RWPE1 (cell line): ENCODE data around the gene KIAA1217.
A peak's percentile ranks its signal among the peaks of the same experiment; 100 is the strongest.

Source experiments
- CTCF ChIA-PET: fragments of 350-600 bp; sonication (Branson Sonifier 250); formaldehyde crosslinking; extraction: SDS; loops from one replicate; lab custom pipeline; 2021; lab: Yijun Ruan, JAX
- POLR2A ChIA-PET: fragments of 400-600 bp; formaldehyde crosslinking; extraction: SDS; loops from one replicate; lab custom pipeline; 2020; ENCODE audit warnings: antibody characterized with exemption; ENCODE audit not compliant: low non-redundant PET; lab: Yijun Ruan, JAX
- DNase-seq: peaks from one replicate; pipeline ENCODE4 v3.0.0; 2012; ENCODE audit warnings: low spot score
- H3K27ac ChIP-seq: fragments of 450-650 bp; 2 replicates; pipeline ENCODE4 v1.5.1; 2017
- TF ChIP-seq, protein P1 (sequence below): fragments of 450-650 bp; conservative IDR thresholded peaks from 2 replicates; pipeline ENCODE4 v1.5.1; 2017; ENCODE audit warnings: low read depth, mild to moderate bottlenecking

The KIAA1217 gene

DNA sequence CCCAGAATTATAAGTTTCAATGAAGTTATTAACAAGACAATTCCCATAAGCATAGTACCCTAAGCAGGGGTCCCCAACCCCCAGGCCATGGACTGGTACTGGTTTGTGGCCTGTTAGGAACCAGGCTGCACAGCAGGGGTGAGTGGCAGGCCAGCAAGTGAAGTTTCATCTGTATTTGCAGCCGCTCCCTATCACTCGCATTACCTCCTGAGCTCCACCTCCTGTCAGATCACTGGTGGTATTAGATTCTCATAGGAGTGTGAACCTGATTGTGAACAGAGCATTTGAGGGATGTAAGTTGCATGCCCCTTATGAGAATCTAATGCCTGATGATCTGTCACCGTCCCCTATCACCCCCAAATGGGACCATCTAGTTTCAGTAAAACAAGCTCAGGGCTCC is 36.0 kb upstream of the KIAA1217 start:
- DNase-seq: no peak
- TF ChIP-seq, protein P1, sequence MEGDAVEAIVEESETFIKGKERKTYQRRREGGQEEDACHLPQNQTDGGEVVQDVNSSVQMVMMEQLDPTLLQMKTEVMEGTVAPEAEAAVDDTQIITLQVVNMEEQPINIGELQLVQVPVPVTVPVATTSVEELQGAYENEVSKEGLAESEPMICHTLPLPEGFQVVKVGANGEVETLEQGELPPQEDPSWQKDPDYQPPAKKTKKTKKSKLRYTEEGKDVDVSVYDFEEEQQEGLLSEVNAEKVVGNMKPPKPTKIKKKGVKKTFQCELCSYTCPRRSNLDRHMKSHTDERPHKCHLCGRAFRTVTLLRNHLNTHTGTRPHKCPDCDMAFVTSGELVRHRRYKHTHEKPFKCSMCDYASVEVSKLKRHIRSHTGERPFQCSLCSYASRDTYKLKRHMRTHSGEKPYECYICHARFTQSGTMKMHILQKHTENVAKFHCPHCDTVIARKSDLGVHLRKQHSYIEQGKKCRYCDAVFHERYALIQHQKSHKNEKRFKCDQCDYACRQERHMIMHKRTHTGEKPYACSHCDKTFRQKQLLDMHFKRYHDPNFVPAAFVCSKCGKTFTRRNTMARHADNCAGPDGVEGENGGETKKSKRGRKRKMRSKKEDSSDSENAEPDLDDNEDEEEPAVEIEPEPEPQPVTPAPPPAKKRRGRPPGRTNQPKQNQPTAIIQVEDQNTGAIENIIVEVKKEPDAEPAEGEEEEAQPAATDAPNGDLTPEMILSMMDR: no peak
- H3K27ac ChIP-seq: no peak overlapping the region
- ChIA-PET CTCF (no interaction called here), POLR2A (no interaction called here)

DNA sequence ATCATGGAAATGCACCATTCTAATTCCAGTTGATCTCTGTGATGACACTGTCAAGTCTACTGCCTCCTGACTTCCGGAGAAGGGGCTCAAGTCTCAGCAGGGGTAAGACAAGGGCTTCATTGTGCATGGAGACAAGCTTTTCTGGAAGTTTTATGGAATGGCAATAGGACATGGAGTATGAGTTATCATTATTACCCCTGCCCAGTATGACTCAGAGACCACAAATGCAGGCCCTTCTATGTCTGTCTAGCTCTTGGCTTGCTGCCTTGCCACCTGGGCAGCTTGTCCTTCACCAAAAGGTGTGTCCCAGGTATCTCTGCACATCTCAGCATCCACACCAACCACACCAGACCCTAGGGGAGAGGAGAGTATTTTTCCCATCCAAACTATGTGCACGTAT is 34.9 kb upstream of the KIAA1217 start:
- CTCF ChIA-PET: no interaction called here
- H3K27ac ChIP-seq: no peak overlapping the region
- POLR2A ChIA-PET: no interaction called here
- TF ChIP-seq, protein P1: no peak
- peak; percentile 13 for DNase-seq

DNA sequence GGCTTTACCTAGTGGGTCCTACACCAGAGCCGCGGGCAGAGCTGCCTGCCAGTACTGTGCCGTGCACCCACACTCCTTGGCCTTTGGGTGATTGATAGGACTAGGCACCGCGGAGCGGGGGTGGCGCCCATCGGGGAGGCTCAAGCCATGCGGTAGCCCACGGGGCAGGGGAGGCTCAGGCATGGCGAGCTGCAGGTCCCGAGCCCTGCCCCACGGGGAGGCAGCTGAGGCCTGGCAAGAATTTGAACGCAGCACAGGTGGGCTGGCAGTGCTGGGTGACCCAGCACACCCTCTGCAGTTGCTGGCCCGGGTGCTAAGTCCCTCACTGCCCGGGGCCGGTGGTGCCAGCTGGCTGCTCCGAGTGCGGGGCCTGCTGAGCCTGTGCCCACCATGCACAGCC is 32.3 kb upstream of the KIAA1217 start:
- TF ChIP-seq, protein P1: no peak
- DNase-seq: no peak
- ChIA-PET CTCF (no interaction called here), POLR2A (no interaction called here)
- H3K27ac ChIP-seq: no peak overlapping the region

DNA sequence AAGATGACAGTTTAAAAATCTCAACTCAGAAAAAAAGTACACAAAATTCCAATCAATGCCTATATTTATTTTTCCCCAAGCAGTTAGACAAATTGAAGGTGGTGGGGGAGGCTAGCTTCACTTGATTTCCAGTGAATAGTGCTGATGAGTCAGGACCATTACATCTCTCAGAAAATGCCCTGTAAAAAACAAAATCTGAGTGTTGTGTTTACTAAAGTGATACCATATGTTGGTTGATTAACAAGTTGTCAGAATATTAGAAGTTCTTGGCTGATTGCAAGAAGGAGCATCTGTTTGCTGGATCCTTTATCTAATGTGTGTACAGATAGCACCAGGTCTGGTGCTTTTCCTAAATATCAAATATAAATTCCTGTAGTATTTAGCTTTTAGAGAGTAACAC is 31.3 kb upstream of the KIAA1217 start:
- no peak overlapping the region for H3K27ac ChIP-seq
- POLR2A ChIA-PET: no interaction called here
- no peak for DNase-seq
- CTCF ChIA-PET: no interaction called here
- TF ChIP-seq, protein P1: no peak

DNA sequence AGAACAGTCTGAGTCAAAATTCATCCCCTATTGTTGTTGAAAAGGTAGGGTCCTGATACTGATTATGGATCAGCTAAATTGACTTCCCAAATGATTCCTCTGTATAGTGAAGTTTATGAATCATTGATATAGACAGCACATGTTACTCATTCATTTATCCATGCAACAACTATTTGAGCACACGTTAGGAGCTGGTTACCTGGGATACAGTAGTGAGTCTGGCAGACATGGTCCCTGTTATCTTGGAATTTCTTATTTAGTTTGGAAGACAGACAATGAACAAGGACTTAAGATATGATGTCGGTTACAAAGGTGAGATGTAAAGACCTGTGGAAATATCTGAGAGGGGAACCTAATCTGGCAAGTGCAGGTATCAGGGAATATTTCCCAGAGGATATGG is 28.0 kb upstream of the KIAA1217 start:
- TF ChIP-seq, protein P1: no peak
- no peak for DNase-seq
- POLR2A ChIA-PET: no interaction called here
- CTCF ChIA-PET: no interaction called here
- H3K27ac ChIP-seq: no peak overlapping the region

DNA sequence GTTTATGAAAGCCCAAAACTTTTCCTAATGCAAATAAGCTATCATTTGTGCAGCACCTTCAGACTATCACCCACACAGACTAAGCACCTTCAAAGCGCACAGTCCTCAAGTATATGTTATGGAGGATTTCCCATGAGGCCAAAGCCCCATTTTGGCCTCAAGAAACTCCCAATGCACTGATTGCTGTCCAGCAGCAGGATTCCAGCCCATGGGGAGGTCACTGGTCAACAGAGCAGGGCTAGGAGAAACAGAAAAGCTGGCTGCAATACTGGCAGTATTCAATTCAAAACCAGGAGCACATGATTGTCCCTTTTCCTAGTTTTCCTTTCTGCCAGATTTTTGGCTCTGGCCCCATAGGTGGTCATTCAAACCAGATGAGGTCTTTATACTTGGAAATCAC is 24.5 kb upstream of the KIAA1217 start:
- no peak overlapping the region for H3K27ac ChIP-seq
- DNase-seq: no peak
- ChIA-PET CTCF (no interaction called here), POLR2A (no interaction called here)
- TF ChIP-seq, protein P1: no peak

DNA sequence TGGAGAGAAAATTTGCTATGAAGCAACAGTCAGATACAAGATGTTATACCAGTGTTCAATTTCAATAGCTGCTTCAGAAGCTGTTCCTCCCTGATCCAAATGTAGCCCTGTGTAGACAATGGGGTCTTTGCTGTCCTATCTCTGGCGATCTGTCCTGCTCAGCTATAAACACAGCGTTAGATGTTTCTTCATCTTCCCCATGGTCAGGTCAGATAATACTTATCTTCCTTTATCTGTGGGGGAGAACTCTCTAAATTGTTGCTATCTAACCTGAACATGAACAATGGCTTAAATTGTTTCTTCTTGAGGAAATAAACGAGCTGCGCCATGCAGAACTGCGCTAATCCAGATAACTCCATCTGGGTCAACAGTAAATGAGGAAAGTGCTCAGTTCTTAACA is 15.6 kb upstream of the KIAA1217 start:
- TF ChIP-seq, protein P1: no peak
- DNase-seq: no peak
- ChIA-PET CTCF (no interaction called here), POLR2A (no interaction called here)
- H3K27ac ChIP-seq: no peak overlapping the region
